ENCODE measurements around the gene HIP1R.

The HIP1R gene

DNA sequence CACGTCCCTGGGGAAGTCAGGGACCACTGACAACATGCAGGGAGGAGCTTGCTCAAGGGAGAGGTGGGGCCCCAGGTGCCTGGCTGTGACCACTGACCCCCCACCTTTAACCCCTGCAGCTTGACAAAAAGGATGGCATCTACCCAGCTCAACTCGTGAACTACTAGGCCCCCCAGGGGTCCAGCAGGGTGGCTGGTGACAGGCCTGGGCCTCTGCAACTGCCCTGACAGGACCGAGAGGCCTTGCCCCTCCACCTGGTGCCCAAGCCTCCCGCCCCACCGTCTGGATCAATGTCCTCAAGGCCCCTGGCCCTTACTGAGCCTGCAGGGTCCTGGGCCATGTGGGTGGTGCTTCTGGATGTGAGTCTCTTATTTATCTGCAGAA is 26.3 kb downstream of the HIP1R start:
- DNase-seq (ENCODE audit: low read depth in 2 of 2), result no peak

DNA sequence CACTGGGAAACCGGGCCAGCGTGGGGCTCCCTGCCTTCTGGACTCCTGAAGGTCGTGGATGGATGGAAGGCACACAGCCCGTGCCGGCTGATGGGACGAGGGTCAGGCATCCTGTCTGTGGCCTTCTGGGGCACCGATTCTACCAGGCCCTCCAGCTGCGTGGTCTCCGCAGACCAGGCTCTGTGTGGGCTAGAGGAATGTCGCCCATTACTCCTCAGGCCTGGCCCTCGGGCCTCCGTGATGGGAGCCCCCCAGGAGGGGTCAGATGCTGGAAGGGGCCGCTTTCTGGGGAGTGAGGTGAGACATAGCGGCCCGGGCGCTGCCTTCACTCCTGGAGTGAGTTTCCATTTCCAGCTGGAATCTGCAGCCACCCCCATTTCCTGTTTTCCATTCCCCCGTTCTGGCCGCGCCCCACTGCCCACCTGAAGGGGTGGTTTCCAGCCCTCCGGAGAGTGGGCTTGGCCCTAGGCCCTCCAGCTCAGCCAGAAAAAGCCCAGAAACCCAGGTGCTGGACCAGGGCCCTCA is 26.9 kb downstream of the HIP1R start:
- no peak for DNase-seq (ENCODE audit: low read depth in 2 of 2)

DNA sequence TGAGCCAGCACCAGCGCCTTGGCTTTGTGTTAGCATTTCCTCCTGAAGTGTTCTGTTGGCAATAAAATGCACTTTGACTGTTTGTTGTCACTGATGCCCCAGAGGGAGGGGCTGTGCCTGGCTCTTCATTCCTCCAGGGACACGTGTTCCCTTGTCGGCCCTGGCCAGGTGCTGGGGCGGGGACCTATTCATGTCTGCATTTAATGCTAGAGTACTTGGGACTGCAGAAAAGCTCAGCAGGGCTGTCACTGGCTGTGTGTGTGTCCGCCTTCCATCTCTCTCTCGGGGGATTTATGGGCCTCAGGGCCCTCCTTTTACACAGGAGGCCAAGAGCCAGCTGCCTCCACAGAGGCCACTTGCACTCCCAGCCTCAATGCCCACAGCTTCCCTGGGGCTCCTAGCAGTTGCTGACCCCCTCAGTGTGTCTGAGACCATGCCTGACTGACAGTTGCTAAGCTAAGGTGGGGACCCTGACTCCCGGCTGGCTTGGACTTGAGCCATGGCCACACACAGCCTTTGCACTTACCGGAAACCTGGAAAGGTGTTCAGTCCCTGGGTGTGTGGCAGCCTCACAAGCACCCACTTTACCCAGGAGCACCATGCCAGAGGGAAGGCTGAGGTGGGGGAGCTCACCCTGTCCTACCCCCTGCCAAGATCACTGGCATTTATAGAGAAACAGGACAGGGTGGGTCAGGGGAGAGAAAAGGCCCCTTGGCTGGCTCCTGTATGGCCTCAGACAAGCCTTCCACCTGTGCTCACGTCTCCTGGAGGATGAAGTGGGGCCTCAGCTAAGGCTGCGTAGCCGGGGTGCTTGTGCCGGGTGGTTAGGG is 27.8 kb downstream of the HIP1R start:
- no peak for DNase-seq (ENCODE audit: low read depth in 2 of 2)

DNA sequence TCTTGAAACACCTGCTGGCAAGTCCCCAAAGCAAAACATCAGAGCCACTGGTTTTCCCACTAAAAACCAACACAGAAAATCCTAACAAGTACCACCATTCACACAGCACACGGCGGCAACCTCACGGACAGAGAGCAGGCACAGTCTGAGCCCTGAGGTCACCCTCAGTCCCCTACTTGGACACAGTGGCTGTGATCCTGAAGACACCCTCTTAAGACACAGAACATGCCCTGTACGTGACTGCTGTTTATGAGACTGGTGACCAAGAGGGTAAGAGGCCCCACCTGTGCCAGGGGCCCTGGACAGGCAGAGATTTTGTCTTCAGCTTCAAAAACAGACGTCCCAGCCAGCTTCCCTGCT is 29.6 kb downstream of the HIP1R start:
- DNase-seq (ENCODE audit: low read depth in 2 of 2), result no peak

DNA sequence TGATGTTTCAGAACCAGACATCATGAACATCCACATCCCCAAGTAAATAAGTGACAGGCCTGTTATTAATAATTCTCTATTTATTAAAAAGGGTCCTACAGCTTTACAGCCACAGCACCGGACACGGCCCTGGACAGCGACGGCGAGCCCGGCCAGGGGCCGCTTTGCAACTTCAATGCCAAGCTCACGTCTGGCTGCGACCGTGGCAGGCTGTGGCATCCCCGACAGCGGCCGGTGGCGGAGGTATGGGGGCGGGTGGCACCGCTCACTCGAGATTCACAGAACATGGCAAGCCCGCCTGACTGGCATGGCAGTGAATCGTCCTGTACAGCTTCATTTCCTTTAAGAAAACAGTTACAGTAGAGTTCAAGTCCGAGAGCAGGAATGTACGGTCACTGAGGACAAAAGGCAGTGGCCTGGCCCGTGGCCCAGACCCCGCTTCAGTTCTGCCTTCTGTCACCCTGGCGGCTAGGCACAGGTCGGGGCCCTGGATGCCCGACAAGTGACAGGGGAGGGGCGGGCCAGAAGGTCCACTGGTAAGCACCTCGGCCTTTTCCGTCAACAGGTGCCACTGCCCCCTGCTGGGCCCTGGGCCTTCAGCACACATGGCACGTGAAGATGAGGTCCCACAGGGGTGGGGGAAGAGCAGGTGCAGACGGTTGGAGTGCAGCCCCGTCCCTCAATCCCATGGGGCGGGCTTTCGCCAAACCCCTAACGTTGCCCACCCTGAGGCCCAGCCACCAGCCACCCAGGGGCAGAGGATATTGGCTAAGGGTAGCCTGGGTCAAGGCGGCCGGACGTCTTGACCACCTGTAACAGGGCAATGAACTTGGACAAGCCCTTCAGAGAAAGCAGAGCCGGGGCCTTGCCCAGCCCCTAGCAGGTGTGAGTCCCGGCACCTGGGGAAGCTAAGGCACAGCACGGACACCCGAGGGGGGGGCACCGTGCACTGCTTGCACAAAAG is 30.3 kb downstream of the HIP1R start:
- no peak for DNase-seq (ENCODE audit: low read depth in 2 of 2)

DNA sequence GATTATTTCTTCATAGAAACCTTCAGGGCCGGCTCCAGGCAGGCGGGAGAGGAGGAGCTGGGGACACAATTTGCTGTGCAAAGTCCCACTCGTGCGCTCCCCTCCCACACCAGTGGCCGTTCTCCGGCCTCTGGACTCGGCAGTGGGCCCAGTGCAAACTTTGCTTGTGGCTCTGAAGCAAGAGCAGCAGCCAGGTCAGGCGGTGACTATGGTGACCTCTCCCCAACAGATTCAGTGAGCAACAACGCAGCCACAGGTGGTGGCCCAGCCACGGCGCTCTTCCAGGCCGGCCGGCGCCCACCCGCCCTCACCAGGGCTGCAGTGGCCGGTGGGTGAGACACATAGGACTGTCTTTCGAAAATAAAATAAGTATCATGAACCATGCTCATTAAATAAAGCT is 31.1 kb downstream of the HIP1R start:
- DNase-seq (ENCODE audit: low read depth in 2 of 2), result no peak

DNA sequence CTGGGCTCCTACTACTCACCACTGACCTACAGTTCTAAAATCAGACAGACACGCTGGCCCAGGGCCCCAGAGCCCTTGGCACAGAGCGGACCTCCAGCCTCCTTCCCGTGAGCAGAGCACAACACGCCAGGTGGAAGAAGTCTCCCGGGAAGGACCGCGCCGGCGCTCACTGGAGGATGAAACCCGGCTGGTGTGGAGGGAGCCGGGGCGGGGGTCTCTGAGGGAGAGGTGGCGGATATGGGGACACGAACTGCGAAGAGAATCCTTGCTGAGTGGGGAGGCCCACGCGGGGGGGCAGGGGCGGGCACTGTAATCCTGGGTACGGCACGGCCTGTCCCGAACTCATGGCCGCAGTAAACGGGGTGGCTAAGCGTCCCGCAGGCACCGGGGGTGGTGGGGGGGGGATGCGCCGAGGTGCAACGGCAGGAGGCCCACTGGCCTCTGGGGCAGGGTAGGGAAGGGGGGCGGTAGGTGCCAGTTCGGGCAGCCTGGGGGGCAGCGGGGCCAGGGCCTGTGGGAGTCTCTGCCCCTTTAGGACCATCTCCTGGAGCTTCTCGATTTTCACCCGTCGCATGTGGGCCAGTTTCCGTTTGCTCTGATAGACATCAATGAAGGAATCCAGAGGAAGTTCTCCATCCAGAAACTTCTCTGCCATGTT is 31.8 kb downstream of the HIP1R start:
- DNase-seq (ENCODE audit: low read depth in 2 of 2), result no peak

DNA sequence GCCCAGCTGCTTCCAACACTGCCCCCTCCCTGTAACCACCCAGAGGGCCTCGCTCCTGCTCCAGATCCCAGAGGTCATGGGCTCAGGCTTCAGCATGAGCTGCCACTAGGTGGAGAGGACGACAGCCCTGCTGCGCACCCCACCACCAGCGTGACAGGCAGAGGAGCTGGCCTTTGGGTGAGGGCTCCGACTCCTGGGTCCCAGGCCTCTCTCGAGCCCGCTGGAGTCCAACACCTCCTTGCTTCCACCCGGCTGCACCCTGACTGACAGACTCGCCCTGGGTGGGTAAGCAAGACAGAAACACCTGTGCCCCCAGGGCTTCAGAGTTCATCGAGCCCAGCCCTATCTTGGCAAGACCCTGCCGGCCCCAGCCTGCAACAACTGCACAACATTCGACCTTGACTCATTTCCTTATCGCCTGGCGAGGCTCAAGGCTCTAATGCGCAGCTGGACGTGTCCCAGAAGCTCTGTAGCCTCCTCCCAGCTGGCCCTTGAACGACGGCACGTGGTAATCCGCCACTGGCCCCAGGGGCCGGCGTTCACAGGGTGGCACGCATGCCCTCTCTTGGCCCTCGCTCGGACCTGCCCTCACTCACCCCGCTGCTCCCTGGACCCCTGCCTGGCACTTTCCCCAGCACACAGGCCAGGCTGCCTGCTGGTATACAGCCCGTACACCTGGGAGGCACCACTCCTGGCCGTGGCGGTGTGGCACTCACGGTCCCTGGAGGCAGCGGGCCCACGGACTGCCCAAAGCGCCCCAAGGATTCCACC is 32.6 kb downstream of the HIP1R start:
- no peak for DNase-seq (ENCODE audit: low read depth in 2 of 2)

DNA sequence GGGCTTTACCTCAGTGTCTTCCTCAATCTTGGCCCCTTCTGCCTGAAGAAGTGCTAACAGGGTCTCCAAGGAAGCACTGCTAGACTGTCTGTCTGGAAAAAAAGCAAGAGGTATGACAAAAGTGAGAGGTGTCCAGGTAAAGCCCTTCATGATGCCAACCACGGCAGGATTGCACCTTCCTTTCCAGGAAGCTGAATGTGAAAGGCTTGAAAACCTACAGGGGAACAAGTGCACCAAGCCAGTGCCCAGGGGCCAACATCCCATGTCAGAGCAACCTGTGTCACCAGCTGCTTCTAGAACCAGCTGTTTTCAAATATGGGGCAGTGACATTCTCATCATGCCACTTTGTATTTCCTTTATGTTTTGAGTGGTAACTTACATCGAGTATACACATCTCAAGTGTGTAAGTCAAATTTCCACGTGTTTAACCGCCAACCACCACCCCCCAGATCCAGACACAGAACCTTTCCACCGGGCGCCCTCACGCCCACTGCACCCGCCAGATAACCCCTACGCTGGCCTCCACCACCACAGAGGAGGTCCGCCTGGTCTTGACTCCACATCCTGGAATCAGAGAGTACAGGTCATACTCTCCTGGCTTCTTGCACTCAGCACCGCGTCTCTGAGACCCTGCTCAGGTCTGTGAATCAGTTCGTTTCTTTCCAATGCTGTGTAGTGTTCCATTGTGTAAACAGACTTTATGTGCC is 33.4 kb downstream of the HIP1R start:
- DNase-seq (ENCODE audit: low read depth in 2 of 2), result no peak

DNA sequence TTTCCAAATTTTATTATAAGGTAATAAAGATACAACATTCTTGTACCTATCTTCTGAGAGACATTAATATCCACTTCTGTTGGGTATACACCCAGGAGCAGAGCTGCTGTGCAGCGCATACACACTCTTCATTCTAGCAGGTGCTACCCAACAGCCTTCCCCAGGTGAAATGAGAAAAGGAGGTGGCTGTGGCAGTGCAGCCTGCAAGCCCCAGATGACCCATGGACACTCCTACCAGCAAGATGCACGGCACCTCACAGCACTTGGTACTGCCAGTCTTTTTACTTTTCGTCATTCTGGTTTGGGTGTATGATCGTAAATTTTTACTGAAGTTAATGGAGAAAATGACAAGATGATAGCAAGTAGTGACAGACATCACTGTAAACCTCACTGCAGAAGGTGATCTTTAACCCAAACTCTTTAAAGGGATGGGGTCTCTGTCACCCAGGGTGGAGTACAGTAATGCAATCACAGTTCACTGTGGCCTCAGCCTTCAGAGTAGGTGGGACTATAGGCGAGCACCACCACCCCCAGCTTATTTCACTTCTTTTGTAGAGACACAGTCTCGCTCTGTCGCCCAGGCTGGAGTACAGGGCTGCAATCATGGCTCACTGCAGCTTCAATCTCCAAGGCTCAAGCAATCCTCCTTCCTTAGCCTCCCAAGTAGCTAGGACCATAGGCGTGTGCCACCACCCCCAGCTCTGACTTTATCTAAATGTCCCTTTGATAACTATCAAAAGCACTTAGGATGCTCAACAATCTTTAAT is 34.1 kb downstream of the HIP1R start:
- no peak for DNase-seq (ENCODE audit: low read depth in 2 of 2)

DNA sequence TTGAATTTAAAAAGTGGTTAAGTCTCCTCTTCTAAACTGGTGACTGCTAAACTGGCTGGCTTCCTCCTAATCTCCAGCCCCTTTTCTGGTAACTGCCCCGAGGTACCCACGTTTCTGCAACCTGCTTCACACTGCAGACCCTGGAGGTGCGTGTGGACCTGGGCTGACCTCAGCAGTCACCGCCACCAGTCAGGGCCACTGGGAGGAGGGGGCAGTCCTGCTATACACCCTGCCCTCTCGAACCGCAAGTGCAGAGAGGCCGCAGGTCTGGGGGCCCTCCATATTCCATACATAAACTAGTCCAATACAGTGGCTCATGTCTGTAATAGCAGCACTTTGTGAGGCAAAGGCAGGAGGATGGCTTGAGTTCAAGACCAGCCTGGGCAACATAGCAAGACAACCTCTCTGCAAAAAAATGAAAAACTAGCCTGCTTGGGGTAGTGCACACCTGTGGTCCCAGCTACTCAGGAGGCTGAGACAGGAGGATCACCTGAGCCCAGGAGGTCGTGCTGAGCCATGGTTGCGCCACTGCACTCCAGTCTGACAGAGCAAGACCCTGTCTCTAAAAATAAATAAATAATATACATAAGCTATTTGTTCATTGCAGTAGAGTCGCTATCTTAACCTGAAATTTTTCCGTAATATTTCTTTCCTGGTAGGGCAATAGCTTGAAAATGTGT is 35.0 kb downstream of the HIP1R start:
- DNase-seq (ENCODE audit: low read depth in 2 of 2), result no peak

DNA sequence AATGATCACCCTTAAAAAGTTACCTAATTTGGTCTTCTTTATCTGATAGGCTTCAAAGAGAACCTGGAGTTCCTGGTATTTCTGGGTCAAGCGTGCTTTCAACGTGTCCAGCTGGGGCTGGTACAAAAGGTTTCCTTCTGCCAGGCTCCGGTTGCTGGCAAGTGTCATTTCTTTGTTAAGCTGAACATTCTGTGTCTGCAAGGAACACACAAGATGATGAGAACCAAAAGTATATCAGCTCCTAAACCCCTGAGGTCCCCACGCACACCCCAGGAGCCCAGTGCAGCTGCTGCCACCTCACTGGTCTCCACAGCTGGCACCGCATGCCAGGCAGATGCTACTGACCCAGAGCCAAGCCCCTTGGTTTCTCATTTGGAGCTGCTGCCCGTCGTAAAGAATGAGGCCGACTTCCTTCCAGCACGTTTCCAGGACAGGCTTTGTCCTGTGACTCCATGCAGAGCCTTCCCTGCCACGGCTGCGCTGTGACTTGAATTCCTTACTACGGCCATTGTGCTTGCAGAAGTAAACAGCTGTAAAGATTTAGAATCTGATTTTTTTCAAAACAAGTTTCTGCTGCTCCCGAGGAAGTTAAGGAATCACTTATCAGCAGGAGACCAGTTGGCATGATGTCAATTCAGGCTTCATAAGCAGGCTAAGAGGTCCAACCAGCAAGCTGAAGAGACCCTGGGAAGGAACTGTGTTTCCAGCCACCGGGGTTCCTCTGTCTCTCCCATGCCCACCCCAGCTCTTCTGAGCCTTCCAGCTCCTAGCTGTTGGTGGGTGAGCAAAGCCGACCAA is 35.8 kb downstream of the HIP1R start:
- no peak for DNase-seq (ENCODE audit: low read depth in 2 of 2)

DNA sequence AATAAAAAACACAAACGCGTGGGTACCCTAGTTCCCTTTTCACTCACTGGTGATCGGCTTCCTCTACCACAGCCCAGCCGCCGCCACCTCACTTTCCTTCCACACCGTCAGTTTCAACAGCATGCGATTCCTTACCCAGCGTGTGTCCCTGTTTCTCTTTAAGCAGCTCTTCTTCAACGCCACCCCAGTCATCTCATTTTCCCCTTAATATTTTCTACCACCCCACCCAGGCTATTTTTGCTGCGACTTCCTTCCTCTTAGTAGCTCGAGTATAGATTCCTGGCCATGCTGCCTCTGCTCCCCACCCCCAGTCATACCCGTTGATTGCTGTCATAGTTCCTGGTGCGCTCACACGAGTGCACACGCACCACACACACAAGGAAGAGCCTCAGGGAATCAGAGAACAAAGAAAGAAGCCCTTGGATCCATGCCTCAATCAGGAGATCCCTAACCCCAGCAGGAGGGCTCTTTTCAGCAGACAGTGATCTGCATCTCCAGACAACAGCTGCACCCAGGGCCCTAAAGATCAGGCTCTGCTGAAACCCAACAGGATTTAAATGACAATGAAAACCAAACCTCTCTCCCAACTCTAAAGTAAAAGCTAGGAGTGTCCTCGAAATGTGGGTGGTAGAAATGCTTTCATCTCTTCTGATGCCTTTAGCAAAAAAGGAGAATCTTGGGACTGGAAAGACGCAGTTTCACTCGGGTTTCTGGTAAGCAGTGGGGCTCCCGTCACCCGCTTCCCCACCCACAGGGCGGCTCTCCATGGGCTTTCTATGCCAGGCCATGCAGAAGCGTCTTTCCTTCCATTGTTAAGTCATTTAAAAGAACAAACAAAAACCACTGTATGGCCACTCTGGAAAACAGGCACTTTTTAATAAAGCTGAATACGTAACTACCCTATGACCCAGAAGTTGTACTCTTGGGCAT is 36.9 kb downstream of the HIP1R start:
- no peak for DNase-seq (ENCODE audit: low read depth in 2 of 2)

DNA sequence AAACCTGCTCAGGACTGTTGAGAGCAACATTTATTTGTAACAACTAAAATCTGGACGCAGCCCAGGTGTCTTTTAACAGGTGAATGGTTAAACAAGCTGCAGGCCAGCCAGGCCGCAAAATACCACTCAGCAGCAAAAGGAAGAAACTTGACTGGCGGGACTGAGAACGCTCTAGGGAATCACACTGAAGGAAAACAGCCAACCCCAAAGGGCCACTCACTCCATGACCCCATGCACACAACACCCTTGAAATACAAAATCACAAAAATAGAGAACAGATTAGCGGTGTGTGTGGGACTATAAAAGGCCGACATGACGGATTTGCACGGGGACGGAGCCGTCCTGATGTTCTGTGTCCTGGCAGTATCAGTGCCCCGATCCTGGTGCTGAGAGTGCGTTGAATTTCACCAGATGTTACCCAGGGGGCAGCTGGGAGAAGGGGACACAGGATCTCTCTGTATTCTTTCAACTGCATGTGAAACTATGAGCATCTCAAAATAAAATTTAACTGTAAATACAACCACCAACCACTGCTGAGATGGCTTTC is 37.6 kb downstream of the HIP1R start:
- DNase-seq (ENCODE audit: low read depth in 2 of 2), result no peak

DNA sequence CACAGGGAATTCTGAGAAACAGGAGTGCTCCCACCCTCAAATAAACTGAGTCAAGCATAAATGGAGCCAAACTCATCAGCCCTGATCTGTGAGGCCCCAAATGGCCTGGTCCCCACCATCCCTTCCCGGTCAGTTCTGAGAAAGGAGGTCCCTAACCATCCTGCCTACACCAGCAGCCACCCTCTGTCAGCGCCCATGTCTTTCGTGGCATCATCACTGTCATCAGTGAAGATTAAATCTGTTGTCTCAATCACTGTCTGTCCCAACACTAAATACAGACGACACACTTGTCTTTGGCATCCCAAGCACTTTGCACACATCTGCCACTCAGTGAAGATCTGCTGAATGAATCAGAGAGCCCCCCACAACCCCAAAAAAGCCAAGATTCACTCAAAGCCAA is 38.3 kb downstream of the HIP1R start:
- DNase-seq (ENCODE audit: low read depth in 2 of 2), result no peak

DNA sequence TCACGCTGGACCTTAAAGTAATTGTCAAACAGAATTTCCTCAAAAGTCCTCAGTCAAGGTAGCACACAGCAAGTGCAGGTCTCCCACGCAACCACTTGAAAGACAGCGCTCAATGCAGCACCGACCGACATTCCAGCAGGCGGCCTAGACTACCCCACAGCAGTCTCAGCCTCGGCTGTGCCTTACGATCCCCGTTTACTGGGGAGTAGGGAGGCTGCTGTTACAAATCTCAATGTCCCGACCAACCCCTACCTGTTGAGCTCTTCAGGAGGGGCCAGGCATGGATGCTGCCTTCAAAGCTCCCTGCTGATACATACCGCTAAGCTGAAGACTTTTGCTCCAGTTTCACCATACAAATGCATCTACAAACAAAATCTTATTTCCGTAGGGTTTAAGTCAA is 38.8 kb downstream of the HIP1R start:
- DNase-seq (ENCODE audit: low read depth in 2 of 2), result no peak

DNA sequence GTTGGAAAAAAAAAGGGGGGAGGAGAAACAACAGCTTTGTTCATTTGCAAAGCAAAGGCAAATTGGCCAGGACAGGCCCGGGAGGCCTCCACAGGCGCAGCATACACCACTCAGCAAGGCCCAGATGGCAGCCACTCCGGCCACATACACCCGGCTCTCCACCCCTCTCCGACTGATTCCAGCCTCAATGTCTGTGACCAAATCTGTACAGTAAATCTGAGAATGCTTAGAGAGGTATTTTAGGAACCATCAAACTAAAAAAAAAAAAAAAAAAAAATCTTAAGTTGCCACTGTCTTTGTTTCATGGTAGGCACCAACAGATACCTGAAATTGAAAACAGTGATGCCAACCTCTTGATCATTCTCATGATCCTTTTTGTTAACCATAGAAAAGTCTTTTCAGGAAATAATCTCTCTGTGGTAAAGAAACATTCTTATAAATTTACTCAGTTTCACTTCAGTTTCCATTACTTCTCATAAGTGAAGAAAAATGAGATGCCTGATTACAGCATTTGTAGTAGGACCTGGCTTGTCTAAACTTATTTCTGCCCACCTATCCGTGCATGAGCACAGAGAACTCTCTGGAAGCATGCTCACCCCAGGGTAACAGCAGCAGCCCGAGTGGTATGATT is 40.4 kb downstream of the HIP1R start:
- no peak for DNase-seq (ENCODE audit: low read depth in 2 of 2)
